NCI-H510A (cell line): Measurements from ENCODE around the gene GLYATL3.

Experiments used
- DNase-seq: peaks from one replicate; lab custom pipeline; 2025; lab: John Stamatoyannopoulos, UW

GLYATL3 gene

DNA sequence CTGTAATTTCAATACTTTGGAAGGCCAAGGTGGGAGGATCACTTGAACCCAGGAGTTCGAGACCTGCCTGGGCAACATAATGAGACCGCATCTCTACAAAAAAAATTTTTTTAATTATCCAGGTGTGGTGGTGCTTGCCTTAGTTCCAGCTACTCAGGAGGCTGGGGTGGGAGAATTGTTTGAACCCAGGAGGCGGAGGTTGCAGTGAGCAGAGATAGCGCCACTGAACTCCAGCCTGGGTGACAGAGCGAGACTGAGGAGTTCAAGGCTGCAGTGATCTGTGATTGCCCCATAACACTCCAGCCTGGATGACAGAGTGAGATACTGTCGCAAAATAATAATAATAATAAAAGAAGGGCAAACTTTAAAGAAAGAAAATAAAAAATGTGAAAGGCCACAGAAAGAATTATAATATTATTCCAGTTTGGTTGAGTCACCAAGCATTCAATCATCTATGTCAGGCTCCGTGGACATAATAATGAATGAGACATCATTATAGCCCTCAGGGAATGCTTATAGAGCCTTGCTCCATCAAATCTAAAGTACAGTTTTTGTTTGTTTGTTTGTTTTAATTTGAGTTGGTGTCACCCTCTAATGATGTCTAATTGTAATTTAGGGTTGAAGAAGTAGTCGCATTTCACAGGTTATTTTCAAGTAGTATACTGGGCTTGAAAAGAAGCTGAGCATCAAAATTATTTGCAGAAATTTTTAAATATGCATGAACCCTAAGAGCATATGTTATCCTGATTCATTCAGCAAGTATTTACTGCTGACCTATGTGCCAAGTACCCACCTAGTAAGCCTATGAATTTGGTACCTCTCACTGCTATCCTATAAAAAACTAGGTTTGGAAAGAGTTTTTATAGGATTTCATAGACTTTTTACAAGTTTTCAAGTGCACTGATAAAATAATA is 15.1 kb downstream of the GLYATL3 start:
- no peak for DNase-seq

DNA sequence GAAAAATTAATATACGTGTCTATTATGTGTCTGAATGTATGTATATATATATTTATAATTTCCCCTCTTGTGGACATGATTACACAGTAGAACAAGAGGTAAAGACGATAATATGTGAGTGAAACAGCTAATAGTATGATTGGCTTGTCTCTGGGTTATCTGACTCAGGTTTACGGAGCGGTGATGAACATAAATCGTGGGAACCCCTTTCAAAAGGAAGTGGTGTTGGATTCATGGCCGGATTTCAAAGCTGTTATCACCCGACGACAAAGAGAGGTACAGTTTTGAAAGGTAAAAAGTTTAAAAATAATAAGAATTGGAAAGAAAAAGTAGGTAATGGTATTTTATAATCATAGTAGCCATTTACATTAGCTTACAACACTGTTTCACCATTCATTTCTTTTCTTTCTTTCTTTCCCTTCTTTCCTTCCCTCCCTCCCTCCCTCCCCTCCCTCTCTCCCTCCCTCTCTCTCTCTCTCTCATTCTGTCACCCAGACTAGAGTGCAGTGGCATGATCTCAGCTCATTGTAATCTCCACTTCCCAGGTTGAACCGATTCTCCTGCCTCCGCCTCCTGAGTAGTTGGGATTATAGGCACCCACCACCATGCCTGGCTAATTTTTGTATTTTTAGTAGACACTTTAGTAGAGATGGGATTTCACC is 15.9 kb downstream of the GLYATL3 start:
- no peak for DNase-seq

- no peak for DNase-seq
Observed at GRCh38 chr6:49516147-49516505, 16.4 kb downstream of the GLYATL3 start.

GRCh38 chr6:49517919-49518318 is 18.2 kb downstream of the GLYATL3 start:
- no peak for DNase-seq

DNA sequence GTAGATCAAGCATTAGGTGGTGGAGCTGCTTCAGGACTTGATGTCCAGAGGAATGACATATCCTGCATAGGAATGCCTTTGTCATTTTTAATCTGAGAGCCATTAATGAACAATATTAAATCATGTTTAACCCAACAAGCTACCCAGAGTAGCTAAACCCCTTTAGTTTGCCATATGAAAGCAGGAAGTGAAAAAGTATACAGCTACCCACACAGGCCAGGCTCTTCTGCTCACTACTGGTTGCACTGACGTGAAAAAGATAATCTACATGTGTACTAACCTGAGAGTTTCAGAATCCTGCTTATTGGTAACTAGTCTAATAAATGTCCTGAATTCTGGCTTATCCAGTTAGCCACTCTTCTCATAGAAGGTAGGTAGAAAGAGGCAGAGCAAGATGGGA is 19.9 kb downstream of the GLYATL3 start:
- DNase-seq = no peak

GRCh38 chr6:49522710-49523593 is 23.2 kb downstream of the GLYATL3 start:
- DNase-seq = peak; percentile 8

GRCh38 chr6:49523901-49524300 is 24.2 kb downstream of the GLYATL3 start:
- no peak for DNase-seq

- DNase-seq = no peak
Observed at GRCh38 chr6:49524541-49524940, 24.8 kb downstream of the GLYATL3 start.

DNA sequence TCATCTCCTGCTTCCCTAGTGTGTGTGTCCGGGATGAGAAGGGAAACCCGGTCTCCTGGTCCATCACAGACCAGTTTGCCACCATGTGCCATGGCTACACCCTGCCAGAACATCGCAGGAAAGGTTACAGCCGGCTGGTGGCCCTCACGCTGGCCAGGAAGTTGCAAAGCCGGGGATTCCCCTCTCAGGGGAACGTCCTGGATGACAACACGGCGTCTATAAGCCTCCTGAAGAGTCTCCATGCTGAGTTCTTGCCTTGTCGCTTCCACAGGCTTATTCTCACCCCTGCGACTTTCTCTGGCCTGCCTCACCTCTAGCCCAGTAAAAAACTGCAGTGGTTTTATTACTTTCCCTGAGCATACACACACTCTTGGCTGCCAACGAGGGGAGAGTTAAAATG is 26.9 kb downstream of the GLYATL3 start:
- no peak for DNase-seq

- DNase-seq = no peak
Observed at GRCh38 chr6:49527320-49527719, 27.6 kb downstream of the GLYATL3 start.

GRCh38 chr6:49528571-49528970 is 28.8 kb downstream of the GLYATL3 start:
- DNase-seq = no peak

DNA sequence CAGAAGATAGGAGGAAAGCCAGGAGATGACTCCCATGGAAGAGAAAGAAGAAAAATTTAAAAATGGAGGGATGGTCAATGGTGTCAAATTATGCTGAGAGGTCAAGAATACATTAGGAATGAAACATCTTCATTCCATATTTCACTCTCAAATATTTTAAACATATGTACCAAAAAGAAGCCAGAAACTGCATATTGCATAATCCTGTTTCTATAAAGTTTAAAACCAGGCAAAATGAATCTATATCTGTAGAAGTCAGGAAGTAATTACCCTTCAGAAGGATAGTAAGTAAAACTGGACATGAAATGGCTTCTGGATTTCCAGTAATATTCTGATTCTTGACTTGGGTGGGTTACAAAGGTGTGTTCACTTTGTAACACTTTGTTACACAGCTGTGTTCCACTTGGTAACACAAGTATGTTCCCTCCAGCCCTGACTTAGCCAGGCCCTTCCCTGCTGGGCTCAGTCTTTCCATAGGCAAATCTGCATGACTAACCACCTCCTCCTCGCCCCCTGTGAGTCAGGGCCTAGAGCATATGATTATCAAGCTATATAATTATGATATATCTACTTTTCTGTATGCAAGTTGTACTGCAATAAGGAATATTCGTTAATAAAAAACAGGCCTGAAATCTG is 30.5 kb downstream of the GLYATL3 start:
- no peak for DNase-seq

DNA sequence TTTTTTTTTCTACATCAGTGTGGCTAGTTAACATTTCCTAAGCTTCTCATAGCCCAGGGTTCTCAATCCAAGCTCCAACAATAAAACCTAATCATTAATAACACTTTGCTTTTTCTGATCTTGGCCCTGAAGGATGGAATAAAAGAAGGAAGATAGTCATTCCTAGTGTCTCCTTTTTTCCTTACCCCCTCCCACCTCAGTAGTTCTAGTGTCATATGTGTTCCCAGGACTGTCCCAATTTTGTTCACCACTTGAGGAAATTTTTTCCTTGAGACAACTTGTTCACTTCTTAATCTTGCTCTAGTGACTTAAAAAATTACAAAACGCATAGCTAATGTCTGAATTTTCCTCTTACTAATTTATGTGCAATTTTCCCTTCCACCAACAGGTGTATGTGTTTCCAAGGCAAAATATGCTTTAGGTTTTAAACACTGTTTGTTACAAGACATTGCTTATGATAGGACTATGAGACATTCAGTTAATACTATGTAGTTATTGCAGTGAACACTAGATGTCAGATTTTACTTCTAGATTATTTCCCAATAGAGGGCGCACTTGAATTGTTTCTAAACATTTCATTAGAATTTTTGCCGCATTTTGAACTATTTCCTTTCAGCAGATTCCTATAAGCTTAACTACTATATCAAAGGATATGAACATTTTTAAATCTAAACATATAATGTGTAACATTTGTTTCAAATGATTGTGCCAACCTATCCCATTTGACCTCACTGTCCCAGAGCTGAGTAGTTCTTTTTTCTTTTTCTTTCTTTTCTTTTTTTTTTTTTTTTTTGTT is 32.2 kb downstream of the GLYATL3 start:
- peak; percentile 28 for DNase-seq

DNA sequence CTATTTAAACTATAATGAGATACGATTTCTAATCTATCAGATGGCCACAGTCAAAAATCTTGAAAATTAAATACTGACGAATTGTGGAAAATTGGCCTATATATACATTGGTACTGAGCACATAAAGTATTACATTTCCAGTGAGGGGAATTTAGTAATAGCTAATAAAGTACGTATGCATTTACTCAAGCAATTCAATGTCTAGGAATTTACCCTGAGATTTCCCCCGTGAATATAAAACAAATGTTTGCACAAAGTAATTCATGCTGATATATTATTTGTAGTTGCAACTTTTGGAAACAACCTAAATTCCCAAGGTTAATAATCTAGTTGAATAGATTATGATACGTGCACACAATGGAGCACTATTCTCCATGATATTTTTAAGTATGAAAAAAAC is 36.1 kb downstream of the GLYATL3 start:
- DNase-seq = no peak

DNA sequence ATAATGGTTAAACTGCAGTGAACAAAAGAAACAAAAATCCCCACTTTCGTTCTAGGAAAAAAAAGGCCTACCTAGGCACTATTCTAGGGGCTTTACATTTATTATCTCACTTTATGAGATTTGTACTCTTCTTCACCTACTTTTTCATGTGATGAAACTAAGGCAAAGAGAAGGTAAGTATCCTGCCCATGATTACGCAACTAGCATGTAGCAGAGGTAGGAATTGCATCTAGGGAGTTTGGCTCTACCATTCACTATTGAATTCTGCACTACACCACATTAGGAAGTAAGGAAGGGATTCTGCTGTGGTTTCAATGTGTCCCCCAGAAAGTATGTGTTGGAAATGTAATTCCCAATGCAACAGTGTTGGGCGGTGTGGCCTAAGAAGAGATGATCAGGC is 39.4 kb downstream of the GLYATL3 start:
- no peak for DNase-seq

GRCh38 chr6:49540614-49541013 is 40.9 kb downstream of the GLYATL3 start:
- DNase-seq = no peak

- DNase-seq = no peak
Observed at GRCh38 chr6:49541210-49541724, 41.5 kb downstream of the GLYATL3 start.

GRCh38 chr6:49541936-49542335 is 42.2 kb downstream of the GLYATL3 start:
- no peak for DNase-seq

GRCh38 chr6:49543087-49543858 is 43.5 kb downstream of the GLYATL3 start:
- no peak for DNase-seq

DNA sequence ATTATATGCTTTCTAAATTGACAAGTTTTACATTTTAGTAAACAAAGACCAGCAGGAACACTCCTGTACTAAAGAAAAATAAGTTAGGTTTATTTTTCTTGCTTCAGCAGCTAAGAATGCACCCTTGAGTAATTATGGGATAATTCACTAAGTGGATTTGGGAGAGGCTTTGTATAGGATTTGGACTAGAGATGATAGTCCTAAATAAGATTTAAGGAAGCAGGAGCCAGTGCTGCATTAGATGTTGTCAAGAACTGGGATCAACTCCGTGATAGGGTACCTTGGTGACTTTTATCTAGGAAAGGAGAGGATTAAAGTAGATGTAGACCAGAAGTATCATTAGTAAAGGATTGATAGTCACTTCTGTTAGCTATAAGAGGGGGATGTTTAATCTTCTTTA is 46.6 kb downstream of the GLYATL3 start:
- DNase-seq = no peak
